HCEC 1CT (cell line): ENCODE measurements around the gene STRA8.

Experiments used
- DNase-seq: peaks from one replicate; pipeline ENCODE4 v3.0.0-alpha.2; 2017

STRA8 gene

DNA sequence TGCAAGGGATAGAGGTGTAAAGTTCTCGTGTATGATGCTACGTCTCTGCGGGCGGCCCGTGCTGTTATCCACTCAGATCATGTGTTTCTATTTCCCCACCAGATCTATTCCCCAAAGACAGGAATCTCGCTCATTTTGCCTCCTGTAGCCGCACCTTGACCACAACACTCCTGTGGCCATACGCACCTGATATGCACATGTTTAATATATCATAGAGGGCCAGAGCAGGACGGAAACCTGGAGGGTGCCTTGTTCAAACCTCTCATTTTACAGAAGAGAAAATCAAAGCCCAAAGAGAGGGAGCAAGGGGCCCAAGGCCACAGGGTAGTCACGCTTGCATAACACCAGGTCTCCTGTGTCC is 37.6 kb downstream of the STRA8 start:
- no peak for DNase-seq

- no peak for DNase-seq
These were observed 38.7 kb downstream of the STRA8 start for GRCh38 chr7:135272303-135272702.

GRCh38 chr7:135273581-135273980 is 39.9 kb downstream of the STRA8 start:
- DNase-seq: no peak

DNA sequence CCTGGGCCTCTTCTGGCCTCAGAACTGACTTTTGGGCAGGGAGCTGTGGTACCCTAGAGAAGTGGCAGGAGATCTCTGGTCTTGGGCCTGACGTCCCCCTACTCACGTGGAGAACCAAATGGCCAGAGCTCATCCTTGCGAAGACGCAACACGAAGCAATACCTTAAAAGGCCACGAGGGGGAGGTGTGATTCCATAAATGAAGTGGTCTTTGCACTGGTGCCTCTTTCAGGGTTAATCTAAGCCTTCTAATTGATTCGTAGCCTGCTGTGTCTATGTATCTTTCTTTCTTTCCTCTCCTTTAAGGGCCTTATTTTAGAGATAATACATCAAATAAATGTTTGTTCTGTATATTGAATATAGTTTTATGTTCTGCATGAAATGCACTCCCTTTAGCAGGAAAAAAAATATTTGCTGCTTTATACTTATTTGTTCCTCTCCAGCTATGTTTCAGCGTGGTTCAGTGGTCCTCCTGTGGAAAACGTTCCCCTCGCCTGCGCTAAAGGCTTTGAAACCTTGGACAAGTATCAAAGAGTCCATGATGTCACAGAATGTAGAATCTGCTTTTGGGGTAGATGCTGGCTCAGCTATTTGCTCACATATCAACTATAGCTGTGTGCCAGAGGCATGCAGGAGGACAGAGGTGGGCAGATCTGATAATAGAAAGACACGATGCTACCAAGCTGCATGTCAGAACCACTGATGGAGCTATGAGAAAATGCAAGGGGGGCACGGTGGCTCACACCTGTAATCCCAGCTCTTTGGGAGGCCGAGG is 41.0 kb downstream of the STRA8 start:
- peak; percentile 31 for DNase-seq

DNA sequence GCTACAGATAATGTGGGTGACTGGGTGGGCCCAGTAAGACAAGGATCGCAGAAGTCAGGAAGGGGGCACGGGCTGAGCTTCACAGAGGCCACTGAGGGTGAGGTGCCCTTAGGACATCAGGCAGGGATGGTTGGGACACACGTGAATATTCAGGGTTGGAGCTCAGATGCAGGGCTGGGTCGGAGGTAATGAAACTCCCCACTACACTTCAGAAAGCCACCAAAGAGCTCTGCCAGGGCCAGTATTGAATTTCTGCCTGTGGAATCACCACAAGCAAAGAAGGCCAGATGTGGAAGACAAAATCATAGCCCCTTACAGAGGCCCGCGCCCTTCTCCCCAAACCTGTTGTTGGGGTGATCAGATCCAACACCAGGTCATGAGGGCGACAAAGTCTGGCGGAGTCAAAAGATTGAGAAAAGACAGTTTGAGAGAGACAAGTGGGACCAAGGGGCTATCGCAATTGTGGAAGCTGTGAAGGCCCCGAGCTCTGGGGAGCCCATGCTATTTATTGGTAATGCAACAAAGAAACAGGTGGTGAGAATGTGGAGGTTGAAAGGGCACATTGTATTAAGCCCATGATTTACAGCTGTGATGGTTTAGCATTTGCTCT is 42.4 kb downstream of the STRA8 start:
- DNase-seq: no peak

DNA sequence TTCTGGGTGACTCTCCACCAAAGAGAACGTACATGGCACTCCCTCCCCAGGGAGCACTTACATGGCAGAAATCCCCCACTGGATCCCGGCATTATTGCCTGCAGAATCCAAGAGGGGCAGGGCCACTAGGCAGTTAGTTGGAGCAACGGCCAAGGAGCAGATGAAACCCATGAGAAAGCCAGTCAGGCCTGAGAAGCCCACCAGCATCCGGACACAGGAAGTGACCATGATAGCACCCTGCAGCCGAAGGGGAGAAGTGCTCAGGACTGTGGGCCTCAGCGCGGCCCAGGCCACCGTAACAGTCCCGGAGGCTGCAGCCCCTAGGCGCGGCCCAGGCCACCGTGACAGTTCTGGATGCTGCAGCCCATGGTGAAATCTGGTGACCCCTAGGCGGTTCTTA is 43.5 kb downstream of the STRA8 start:
- no peak for DNase-seq

- DNase-seq: peak; percentile 74
These were observed 47.8 kb downstream of the STRA8 start for GRCh38 chr7:135281363-135281949.

GRCh38 chr7:135282561-135283254 is 49.1 kb downstream of the STRA8 start:
- no peak for DNase-seq

GRCh38 chr7:135283959-135284638 is 50.5 kb downstream of the STRA8 start:
- no peak for DNase-seq

DNA sequence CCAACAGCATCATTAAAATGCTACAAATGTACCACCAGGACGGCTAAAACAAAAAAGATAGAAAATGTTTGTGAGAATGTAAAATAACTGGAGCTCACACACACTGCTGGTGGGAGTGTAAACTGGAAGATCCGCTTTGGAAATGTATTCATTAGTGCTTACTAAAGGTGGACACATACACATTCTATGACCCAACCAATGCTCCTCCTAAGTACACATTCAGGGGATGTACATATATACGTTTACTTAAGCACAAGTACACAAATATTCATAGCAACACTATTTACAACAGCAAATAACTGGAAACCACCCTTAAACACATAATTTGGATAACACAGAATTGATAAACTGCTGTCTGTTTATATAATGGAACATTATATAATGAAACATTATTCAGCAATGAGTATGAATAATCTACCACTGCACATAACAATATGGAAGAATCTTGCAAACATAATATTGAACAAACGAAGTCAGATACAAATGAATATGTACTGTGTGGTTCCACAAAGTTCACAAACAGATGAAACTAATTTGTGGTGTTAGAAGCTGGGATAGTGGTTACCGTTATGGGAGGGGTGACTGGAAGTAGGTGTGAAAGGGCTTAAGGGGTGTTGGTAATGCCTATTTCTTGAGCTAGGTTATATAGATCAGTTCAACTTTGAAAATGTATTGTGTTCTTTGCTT is 52.1 kb downstream of the STRA8 start:
- no peak for DNase-seq

GRCh38 chr7:135286876-135287275 is 53.2 kb downstream of the STRA8 start:
- no peak for DNase-seq

GRCh38 chr7:135290594-135290993 is 57.0 kb downstream of the STRA8 start:
- DNase-seq: no peak

DNA sequence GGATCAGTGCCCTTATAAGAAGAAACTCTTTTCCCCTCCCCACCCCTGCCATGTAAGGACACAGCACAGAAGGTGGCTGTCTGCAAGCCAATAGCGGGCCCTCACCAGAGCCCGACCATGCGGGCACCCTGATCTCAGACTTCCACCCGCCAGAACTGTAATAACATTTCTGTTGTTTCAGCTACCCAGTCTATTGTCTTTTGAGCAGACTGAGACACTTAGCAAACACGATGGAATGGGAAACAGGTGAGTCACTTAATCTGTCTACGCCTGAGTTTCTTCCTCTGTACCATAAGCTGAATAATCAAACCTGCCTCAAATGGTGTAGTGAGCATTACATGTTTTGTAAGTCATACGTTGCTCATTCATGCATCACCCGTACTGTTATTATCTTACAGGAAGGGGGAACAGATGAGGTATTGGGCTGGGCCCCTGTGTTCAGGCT is 58.2 kb downstream of the STRA8 start:
- DNase-seq: peak; percentile 80

GRCh38 chr7:135299235-135299634 is 65.6 kb downstream of the STRA8 start:
- no peak for DNase-seq

DNA sequence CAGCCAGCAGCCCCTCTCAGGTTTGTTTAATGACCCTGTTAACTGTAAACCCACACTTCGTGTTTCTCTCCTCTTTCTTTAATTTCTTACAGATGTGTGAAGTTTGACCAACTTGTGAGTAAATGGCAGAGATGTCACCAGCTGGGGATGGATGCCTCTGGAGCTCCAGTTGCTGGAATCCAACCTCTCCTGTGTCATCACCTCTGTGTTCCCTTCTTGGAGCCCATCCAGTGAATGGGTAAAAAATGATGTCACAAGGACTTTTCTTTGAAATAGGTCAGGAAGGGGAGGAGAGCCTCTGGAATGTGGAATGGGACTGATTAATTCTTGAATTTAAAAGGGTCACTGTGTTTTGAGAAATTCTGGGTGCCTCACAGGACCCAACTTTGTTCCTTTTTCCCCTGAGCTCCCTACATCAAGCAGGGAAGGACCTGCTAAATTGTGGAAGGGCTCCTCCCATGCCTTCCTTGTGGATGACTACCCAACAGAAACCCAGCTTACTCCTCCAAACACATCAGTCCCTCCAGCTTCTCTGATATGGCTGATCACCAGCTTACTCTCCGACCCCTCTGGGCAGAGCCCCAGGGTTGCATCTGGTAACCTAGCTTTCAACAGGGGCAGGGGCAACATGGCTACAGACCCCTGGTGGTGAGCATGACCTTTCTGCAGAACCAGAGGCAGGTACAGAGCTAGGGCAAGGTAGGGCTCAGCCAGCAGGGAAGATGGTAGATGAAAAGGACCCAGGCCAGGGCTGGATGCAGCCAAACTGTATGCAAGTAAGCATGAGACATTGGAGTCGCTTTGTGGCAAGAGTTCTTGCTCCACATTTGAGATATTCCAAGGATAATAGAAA is 67.5 kb downstream of the STRA8 start:
- DNase-seq: peak; percentile 8
